AG04450 (cell line): ENCODE results near the gene FAM217B. TPM values are rescaled to one million over a fixed set of nuclear protein-coding genes. Genes with fewer than 3 reads are reported as not detected.

ENCODE experiments used
- CTCF ChIA-PET: fragments of 300-600, 350-600 bp; formaldehyde crosslinking; extraction: SDS; loops from one replicate; lab custom pipeline; 2022; ENCODE audit warnings: antibody characterized with exemption, inconsistent platforms; lab: Charles Lee
- POLR2A ChIA-PET: fragments of 350-600 bp; formaldehyde crosslinking; extraction: SDS; loops from one replicate; lab custom pipeline; 2021; ENCODE audit warnings: antibody characterized with exemption, inconsistent platforms; lab: Yijun Ruan, JAX
- DNase-seq: peaks from one replicate; pipeline ENCODE4 v3.0.0-alpha.2; 2011; ENCODE audit warnings: low read depth, low spot score
- H3K27ac ChIP-seq: one replicate; pipeline ENCODE4 v1.5.1; 2012; ENCODE audit warnings: low read depth, low read length, control low read depth
- H3K27me3 ChIP-seq: one replicate; pipeline ENCODE4 v1.6.0; 2012; ENCODE audit warnings: low read length; ENCODE audit not compliant: control insufficient read depth, insufficient read depth
- H3K4me3 ChIP-seq: 2 replicates; pipeline ENCODE4 v1.5.1; 2011; ENCODE audit warnings: mild to moderate bottlenecking, low read depth, low read length, control low read depth
- H3K9me3 ChIP-seq: 2 replicates; pipeline ENCODE4 v1.5.1; 2012; ENCODE audit warnings: low read length; ENCODE audit not compliant: control insufficient read depth, insufficient read depth
- polyA plus RNA-seq: library from polyadenylated mRNA; depleted of rRNA; stranded (reverse); fragments of >200 nt; gene quantifications from 2 replicates; pipeline ENCODE4 v1.2.3, GENCODE V29; 2011
- TF ChIP-seq, protein P1 (sequence below): IDR thresholded peaks from 2 replicates; pipeline ENCODE4 v1.5.1; 2011; ENCODE audit warnings: low read depth, low read length, control low read depth, inconsistent platforms

The FAM217B gene
- polyA plus RNA-seq, 1 experiment: 11.7 TPM

DNA sequence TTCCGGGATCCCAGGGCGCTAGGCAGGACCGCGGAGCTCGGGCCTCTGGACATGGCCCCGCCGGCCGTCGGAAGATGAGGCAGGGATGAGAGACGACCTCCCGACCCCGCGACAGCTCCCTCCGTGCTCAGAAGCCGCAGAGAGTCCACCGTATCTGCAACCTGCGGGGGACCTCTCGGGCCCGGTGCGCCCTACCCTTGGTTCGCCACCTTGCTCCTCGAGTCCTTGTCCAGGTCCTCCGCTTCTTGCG, 385 bp upstream of the FAM217B start:
- Histone ChIP-seq H3K27ac (peak overlapping the region; percentile 83), H3K27me3 (no peaks in the 10 kb centered on the region), H3K4me3 (peak overlapping the region; percentile 71), H3K9me3 (peaks cover 7% of the 10 kb centered on the region; the same call in 1 of the 2 replicates)
- DNase-seq: no peak
- TF ChIP-seq, protein P1, sequence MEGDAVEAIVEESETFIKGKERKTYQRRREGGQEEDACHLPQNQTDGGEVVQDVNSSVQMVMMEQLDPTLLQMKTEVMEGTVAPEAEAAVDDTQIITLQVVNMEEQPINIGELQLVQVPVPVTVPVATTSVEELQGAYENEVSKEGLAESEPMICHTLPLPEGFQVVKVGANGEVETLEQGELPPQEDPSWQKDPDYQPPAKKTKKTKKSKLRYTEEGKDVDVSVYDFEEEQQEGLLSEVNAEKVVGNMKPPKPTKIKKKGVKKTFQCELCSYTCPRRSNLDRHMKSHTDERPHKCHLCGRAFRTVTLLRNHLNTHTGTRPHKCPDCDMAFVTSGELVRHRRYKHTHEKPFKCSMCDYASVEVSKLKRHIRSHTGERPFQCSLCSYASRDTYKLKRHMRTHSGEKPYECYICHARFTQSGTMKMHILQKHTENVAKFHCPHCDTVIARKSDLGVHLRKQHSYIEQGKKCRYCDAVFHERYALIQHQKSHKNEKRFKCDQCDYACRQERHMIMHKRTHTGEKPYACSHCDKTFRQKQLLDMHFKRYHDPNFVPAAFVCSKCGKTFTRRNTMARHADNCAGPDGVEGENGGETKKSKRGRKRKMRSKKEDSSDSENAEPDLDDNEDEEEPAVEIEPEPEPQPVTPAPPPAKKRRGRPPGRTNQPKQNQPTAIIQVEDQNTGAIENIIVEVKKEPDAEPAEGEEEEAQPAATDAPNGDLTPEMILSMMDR: no peak
- ChIA-PET POLR2A (interaction anchor here (0.6 to 1.0 kb wide), 4 partner anchors 106 to 1554 kb away, joined by 3 to 5 read pairs (median 3); no protein-coding TSS in a partner anchor), CTCF (interaction anchor here (0.9 to 3.3 kb wide), 7 partner anchors 9 to 123 kb away, joined by 3 to 10 read pairs (median 3); no protein-coding TSS in a partner anchor)

DNA sequence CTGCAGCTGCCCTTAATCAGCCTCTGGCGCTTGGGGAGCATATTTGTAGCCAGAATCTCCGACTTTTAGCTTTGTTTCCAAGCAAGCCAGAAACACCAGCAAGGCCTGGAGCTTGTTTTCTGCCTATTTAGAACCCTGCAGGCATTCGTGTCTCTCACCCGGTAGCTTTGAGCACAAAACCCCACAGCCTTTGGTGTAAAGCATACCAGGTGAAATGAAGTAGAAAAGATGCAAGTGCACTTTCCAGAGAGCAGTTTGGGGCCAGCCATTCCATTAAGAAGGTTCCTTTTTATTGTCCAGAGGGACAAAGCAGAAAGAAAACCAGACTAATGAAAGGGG, 736 bp downstream of the FAM217B start:
- ChIA-PET POLR2A (no interaction called here), CTCF (interaction anchor here (0.9 to 3.3 kb wide), 6 partner anchors 8 to 197 kb away, joined by 3 to 10 read pairs (median 3); no protein-coding TSS in a partner anchor)
- peak overlapping the region; percentile 97 for H3K27ac ChIP-seq
- TF ChIP-seq, protein P1: no peak
- H3K9me3 ChIP-seq: peaks cover 7% of the 10 kb centered on the region; the same call in 1 of the 2 replicates
- peak overlapping the region; percentile 89 for H3K4me3 ChIP-seq
- DNase-seq: no peak
- H3K27me3 ChIP-seq: no peaks in the 10 kb centered on the region

DNA sequence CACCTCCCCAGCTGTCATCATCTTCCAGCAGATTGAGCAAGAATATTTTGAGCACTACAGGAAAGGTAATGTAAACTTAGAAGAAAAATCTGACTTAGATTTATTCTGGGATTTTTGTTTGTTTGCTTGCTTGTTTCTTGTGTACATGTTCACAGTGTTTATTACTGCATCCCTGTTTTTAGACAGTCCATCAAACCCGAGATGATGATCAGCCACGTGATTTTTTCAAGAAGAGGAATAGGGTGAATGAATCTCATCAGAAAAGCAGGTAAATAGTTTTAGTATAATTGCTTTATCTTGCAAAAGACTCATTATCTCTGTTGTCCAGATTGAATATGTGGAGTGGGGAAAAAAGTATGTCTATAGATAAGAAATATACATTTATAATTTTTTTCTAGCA, 2.1 kb downstream of the FAM217B start:
- Histone ChIP-seq H3K27ac (no peak overlapping the region), H3K27me3 (no peaks in the 10 kb centered on the region), H3K9me3 (peaks cover 7% of the 10 kb centered on the region; the same call in 1 of the 2 replicates), H3K4me3 (no peak overlapping the region)
- ChIA-PET CTCF (no interaction called here), POLR2A (no interaction called here)
- TF ChIP-seq, protein P1: no peak
- no peak for DNase-seq

DNA sequence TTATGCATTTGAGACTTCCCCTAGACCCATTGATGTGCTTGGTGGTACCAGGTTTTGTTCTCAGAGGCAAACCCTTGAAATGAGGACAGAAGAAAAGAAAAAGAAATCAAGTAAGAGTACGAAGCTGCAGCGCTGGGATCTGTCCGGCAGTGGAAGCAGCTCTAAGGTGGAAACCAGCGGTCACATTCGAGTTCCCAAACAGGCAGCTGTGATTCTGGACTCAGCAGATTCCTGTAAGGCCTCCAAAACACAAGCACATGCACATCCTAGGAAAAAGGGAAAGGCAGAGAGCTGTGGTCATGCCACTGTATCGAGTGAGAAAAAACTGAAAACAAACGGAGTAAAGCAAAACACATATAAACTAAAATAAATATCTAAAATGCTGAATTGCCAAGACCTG, 4.5 kb downstream of the FAM217B start:
- TF ChIP-seq, protein P1: no peak
- ChIA-PET CTCF (interaction anchor here (0.9 to 1.2 kb wide), 2 partner anchors 10 to 113 kb away, joined by 3 to 6 read pairs; no protein-coding TSS in a partner anchor), POLR2A (no interaction called here)
- Histone ChIP-seq H3K27me3 (no peaks in the 10 kb centered on the region), H3K27ac (no peak overlapping the region), H3K4me3 (no peak overlapping the region), H3K9me3 (peaks cover 2% of the 10 kb centered on the region; the same call in 1 of the 2 replicates)
- no peak for DNase-seq

DNA sequence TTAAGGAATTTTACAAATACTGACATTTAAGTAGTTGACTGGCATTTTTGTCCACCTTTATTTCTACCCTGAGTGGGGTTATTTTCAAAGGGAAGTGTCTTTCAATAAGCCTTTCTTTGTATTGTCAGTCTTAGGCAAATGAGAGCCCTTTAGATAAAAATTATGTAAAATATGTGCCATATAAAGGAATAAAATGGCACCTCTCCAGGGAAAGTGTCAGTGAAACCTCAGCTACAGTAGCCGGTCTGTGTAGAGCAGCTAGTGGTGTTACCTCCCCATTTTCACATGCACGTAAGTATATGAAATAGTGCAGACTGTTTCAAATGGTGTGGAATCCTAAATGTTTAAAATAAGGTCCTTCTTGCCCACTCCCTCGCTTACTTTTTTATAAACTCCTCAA, 5.0 kb downstream of the FAM217B start:
- POLR2A ChIA-PET: interaction anchor here (0.7 kb wide), 1 partner anchor 1323 kb away, joined by 3 read pairs; no protein-coding TSS in a partner anchor
- TF ChIP-seq, protein P1: no peak
- no peak for DNase-seq
- Histone ChIP-seq H3K27me3 (no peaks in the 10 kb centered on the region), H3K9me3 (no peaks in the 10 kb centered on the region), H3K27ac (no peak overlapping the region), H3K4me3 (no peak overlapping the region)
- CTCF ChIA-PET: interaction anchor here (2.4 kb wide), 2 partner anchors 10 to 11 kb away, joined by 9 to 14 read pairs; partner anchors contain the start of gene SYCP2
